Gastroesophageal sphincter (tissue), 3 donors: Measurements from ENCODE around the gene GNG3.

Experiments used
- POLR2A ChIP-seq, 2 donors: fragments of 450-650 bp; IDR thresholded peaks; one replicate each; pipeline ENCODE4 v1.6.1; 2017; ENCODE audit warnings: antibody characterized with exemption in 2 of 2, mild to moderate bottlenecking in 2 of 2, moderate library complexity in 1 of 2
- TF ChIP-seq, protein P1 (sequence below), 4 experiments: fragments of 200-600 bp in 2 of 4; fragments of 450-650 bp in 2 of 4; sonication (generic) in 1 of 4; IDR thresholded peaks; one replicate each; pipeline ENCODE4 v1.5.1; 2017 to 2019; ENCODE audit warnings: antibody characterized with exemption in 4 of 4, mild to moderate bottlenecking in 2 of 4, moderate library complexity in 2 of 4

DNA sequence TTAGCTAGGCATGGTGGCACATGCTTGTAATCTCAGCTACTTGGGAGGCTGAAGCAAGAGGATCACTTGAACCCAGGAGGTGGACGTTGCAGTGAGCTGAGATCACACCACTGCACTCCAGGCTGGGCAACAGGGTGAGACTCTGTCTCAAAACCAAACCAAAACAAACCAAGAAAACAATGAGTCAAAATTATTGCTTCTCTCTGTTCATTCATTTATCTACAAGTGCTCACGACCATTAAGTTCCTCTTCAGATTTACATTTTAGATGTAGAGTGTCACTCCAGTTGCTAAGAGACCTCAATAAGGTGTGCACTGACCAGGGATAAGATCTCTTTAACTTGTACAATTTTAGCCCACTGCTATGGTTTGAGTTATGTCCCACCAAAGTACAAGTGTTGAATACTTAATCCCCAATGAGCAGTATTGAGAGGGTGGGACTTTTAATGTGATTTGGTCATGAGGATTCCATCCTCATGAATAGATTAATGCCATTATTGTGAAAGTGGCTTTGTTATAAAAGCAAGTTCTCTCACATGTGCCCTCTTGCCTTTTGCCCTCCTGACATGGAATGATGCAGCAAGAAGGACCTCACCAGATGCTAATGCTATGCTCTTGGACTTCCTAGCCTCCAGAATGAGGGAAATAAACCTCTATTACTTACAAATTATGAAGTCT is 12.0 kb downstream of the GNG3 start:
- TF ChIP-seq, protein P1, sequence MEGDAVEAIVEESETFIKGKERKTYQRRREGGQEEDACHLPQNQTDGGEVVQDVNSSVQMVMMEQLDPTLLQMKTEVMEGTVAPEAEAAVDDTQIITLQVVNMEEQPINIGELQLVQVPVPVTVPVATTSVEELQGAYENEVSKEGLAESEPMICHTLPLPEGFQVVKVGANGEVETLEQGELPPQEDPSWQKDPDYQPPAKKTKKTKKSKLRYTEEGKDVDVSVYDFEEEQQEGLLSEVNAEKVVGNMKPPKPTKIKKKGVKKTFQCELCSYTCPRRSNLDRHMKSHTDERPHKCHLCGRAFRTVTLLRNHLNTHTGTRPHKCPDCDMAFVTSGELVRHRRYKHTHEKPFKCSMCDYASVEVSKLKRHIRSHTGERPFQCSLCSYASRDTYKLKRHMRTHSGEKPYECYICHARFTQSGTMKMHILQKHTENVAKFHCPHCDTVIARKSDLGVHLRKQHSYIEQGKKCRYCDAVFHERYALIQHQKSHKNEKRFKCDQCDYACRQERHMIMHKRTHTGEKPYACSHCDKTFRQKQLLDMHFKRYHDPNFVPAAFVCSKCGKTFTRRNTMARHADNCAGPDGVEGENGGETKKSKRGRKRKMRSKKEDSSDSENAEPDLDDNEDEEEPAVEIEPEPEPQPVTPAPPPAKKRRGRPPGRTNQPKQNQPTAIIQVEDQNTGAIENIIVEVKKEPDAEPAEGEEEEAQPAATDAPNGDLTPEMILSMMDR (IDR thresholded peaks at IDR 0.05) = no peak
- no peak for TF ChIP-seq POLR2A (IDR thresholded peaks at IDR 0.05)
